GM18861 (cell line): ENCODE data around the gene IRAK1.

Experiments used
- ATAC-seq: cut with Tn5 transposase; IDR thresholded peaks from one replicate; pipeline ENCODE4 v1.9.1; 2021; ENCODE audit not compliant: unreplicated experiment

The IRAK1 gene

GRCh38 chrX:154043003-154043763 is 23.5 kb upstream of the IRAK1 start:
- no peak for ATAC-seq

- no peak for ATAC-seq
These were observed 21.2 kb upstream of the IRAK1 start for GRCh38 chrX:154040863-154041262.

- no peak for ATAC-seq
These were observed 20.6 kb upstream of the IRAK1 start for GRCh38 chrX:154040307-154040756.

- ATAC-seq = no peak
These were observed 19.9 kb upstream of the IRAK1 start for GRCh38 chrX:154039577-154039976.

- no peak for ATAC-seq
These were observed 19.0 kb upstream of the IRAK1 start for GRCh38 chrX:154038656-154039055.

GRCh38 chrX:154037754-154038153 is 18.1 kb upstream of the IRAK1 start:
- no peak for ATAC-seq

GRCh38 chrX:154036513-154036912 is 16.8 kb upstream of the IRAK1 start:
- ATAC-seq = no peak

GRCh38 chrX:154033848-154034247 is 14.1 kb upstream of the IRAK1 start:
- ATAC-seq = no peak

- no peak for ATAC-seq
These were observed 13.0 kb upstream of the IRAK1 start for GRCh38 chrX:154032653-154033052.

GRCh38 chrX:154032160-154032559 is 12.5 kb upstream of the IRAK1 start:
- no peak for ATAC-seq

GRCh38 chrX:154030715-154031305 is 11.1 kb upstream of the IRAK1 start:
- ATAC-seq = no peak

- no peak for ATAC-seq
These were observed 10.6 kb upstream of the IRAK1 start for GRCh38 chrX:154030266-154030665.

- ATAC-seq = no peak
These were observed 9.7 kb upstream of the IRAK1 start for GRCh38 chrX:154029439-154029838.

GRCh38 chrX:154028502-154029184 is 8.9 kb upstream of the IRAK1 start:
- ATAC-seq = no peak

GRCh38 chrX:154027986-154028385 is 8.3 kb upstream of the IRAK1 start:
- ATAC-seq = no peak

- no peak for ATAC-seq
These were observed 7.3 kb upstream of the IRAK1 start for GRCh38 chrX:154027022-154027402.

GRCh38 chrX:154026136-154027021 is 6.7 kb upstream of the IRAK1 start:
- ATAC-seq = no peak

GRCh38 chrX:154025230-154025629 is 5.5 kb upstream of the IRAK1 start:
- no peak for ATAC-seq

- ATAC-seq = no peak
These were observed 4.6 kb upstream of the IRAK1 start for GRCh38 chrX:154024271-154024670.

- no peak for ATAC-seq
These were observed 3.7 kb upstream of the IRAK1 start for GRCh38 chrX:154023276-154024000.
